Adrenal gland (tissue), 12 donors: ENCODE data around the gene NR5A2. TPM values are rescaled to one million over a fixed set of nuclear protein-coding genes. Genes with fewer than 3 reads are reported as not detected.
"Not testable (repeated sequence)": the region's sequence is repeated elsewhere in the genome, so short reads cannot be mapped to it uniquely, and the experiment has no call there.

Experiments
- DNase-seq, 7 donors: peaks; one replicate each; pipeline ENCODE4 v3.0.0-alpha.2; 2019 to 2020
- H3K27ac ChIP-seq, 5 donors: fragments of 200-600 bp; sonication (generic) in 4 of 5; 1 replicate in 3 of 5; 2 replicates in 2 of 5; pipeline versions ENCODE4 v1.5.1 to v1.8.0; 2016 to 2020; ENCODE audit warnings: mild to moderate bottlenecking in 1 of 5
- H3K27me3 ChIP-seq: fragments of 200-600 bp; 2 replicates; pipeline ENCODE4 v1.8.0; 2021
- H3K36me3 ChIP-seq, 2 donors: fragments of 200-600 bp; replicated peaks in 1 of 2; 1 replicate in 1 of 2; 2 replicates in 1 of 2; pipeline versions ENCODE4 v1.5.1 to v1.8.0; 2018 to 2022
- H3K4me1 ChIP-seq, 2 donors: fragments of 200-600 bp; replicated peaks in 1 of 2; 1 replicate in 1 of 2; 2 replicates in 1 of 2; pipeline versions ENCODE4 v1.5.1 to v1.8.0; 2018 to 2021
- H3K4me3 ChIP-seq, 4 donors: fragments of 200-600 bp; sonication (generic) in 3 of 4; one replicate each; pipeline ENCODE4 v1.5.1; 2016 to 2018
- H3K9me3 ChIP-seq, 3 donors: fragments of 200-600 bp; sonication (generic) in 1 of 3; replicated peaks in 1 of 3; 1 replicate in 2 of 3; 2 replicates in 1 of 3; pipeline versions ENCODE4 v1.5.1 to v1.8.0; 2016 to 2021
- CTCF ChIP-seq, 6 experiments: fragments of 450-650 bp in 4 of 6; fragments of 200-600 bp in 2 of 6; sonication (generic) in 1 of 6; IDR thresholded peaks; 1 replicate in 5 of 6; 2 replicates in 1 of 6; pipeline versions ENCODE4 v1.5.1 to v1.8.0; 2016 to 2021; ENCODE audit warnings: antibody characterized with exemption in 6 of 6, mild to moderate bottlenecking in 2 of 6, moderate library complexity in 1 of 6
- POLR2A ChIP-seq, 2 donors: fragments of 450-650 bp; IDR thresholded peaks; one replicate each; pipeline ENCODE4 v1.6.1; 2017; ENCODE audit warnings: antibody characterized with exemption in 2 of 2, mild to moderate bottlenecking in 2 of 2, moderate library complexity in 1 of 2
- WGBS, 4 donors: extraction: QIAGEN DNeasy Blood & Tissue Kit in 2 of 4; methylation state at CpG; one replicate each; pipeline versions ENCODE4 v1.1.5 to v1.1.7; 2013 to 2017; 5-methylcytosine and 5-hydroxymethylcytosine counted together
- intact Hi-C, 2 donors: fragments of 100-400 bp; cut with DNase I; formaldehyde crosslinking; loops; one replicate each; pipeline versions ENCODE4 v1.14.1 to v1.15.0; 2022 to 2023
- polyA plus RNA-seq, 3 donors: library from polyadenylated mRNA; stranded (reverse); fragments of 200-250 nt in 2 of 3; fragments of 350-450 nt in 1 of 3; fragmentation: Illumina TruSeq in 1 of 3; extraction: RNeasy Lipid Tissue Mini Kit (QIAGEN cat#74804) in 1 of 3; gene quantifications; one replicate each; pipeline ENCODE4 v1.2.3, GENCODE V29; 2013 to 2014
- total RNA-seq, 9 donors: library from RNA; depleted of rRNA in 4 of 9; stranded (reverse); fragments of >200 nt in 4 of 9; fragments of 120-200 nt in 1 of 9; fragmentation: NEBNext Ultra II Directional in 1 of 9; extraction: Animal tissue kit (Norgen Biotek cat#: 25700) in 1 of 9; gene quantifications; one replicate each; pipeline versions ENCODE4 v1.1.0 to v1.2.4, GENCODE V29; 2013 to 2023
- donor health status: healthy with polysubstance abuse.
- donor health status: Bipolar disorder and iron deficiency.
- donor health status: DM: yes; HTN: yes; CAD: no.
- donor health status: DM: no; HTN: no; CAD: no.
- donor health status: DM: no; HTN: no; CAD: no.
- donor health status: DM: yes; HTN: yes; CAD: no.

NR5A2 gene
- total and polyA plus RNA-seq, 12 donors: 0.40 to 17.3 (median 0.94) TPM

DNA sequence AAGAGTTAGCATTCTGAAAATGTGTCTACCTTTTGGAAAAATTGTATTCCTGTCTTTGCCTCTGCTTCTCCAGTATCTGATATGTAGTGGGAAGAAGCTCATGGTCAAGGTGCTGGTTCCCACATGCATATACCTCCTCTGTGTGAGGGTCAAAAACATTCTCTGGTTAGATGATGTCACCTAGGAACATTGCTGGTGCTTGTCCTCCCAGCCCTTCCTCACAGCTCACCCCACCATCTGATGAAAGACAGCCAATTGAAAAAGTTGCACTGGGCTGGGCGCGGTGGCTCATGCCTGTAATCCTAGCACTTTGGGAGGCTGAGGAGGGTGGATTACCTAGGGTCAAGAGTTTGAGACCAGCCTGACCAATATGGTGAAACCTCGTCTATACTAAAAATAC, 154.4 kb downstream of the NR5A2 start:
- Histone ChIP-seq H3K4me1 (peaks cover 0 to 11% of the 10 kb centered on the region in 2 donors), H3K27ac (no peak overlapping the region), H3K4me3 (no peak overlapping the region), H3K27me3 (no peaks in the 10 kb centered on the region), H3K36me3 (no peaks in the 10 kb centered on the region), H3K9me3 (no peaks in the 10 kb centered on the region)
- 73 to 95% (median 90%) methylated on average over 3 of the region's 3 CpGs for WGBS, 4 donors
- TF ChIP-seq CTCF (IDR thresholded peaks at IDR 0.05): no peak
- intact Hi-C loops: no loop called here
- no peak for DNase-seq

DNA sequence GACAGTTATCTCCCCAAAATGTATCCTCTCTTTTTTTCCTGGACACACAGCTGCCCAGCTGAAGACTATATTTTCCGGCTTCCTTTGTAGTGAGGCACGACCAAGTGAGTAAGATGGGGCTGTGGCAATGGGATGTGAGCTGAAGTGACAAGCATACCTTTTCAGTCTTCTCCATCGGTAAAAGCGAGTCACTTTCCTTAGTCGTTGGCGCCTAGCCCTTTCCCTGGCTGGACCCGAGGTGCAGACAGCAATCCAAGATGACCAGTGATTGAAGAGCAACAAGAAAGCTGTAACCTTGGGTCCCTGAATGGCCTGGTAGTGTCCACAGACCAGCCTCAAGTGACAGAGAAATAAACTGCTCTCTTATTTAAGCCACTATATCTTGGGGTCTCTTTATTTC, 155.2 kb downstream of the NR5A2 start:
- Histone ChIP-seq H3K9me3 (no peaks in the 10 kb centered on the region), H3K4me3 (no peak overlapping the region), H3K27me3 (no peaks in the 10 kb centered on the region), H3K27ac (no peak overlapping the region), H3K4me1 (peaks cover 0 to 11% of the 10 kb centered on the region in 2 donors), H3K36me3 (no peaks in the 10 kb centered on the region)
- intact Hi-C loops: no loop called here
- no peak for TF ChIP-seq CTCF (IDR thresholded peaks at IDR 0.05)
- 78 to 83% (median 82%) methylated on average over 7 of the region's 7 CpGs for WGBS, 4 donors
- no peak for DNase-seq

DNA sequence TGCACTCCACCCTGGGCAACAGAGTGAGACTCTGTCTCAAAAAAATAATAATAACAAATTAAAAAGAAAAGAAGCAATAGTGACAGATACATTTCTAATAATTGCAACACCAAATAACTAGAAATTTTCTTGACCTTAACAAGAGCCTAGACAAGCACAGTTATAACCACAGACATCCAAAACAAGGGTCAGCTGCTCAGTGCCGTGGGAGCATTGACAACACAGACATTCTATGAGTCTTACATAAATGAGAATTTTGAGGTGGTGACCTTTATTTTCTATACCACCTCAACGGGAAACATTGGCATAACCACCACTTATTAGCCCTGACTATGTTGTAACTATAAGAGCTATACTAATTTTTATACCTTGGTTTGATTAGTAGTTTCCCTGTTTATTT, 156.1 kb downstream of the NR5A2 start:
- Histone ChIP-seq H3K27me3 (no peaks in the 10 kb centered on the region), H3K27ac (no peak overlapping the region), H3K9me3 (no peaks in the 10 kb centered on the region), H3K36me3 (no peaks in the 10 kb centered on the region), H3K4me3 (no peak overlapping the region), H3K4me1 (peaks cover 0 to 11% of the 10 kb centered on the region in 2 donors)
- no peak for DNase-seq
- TF ChIP-seq CTCF (IDR thresholded peaks at IDR 0.05) (no peak), POLR2A (IDR thresholded peaks at IDR 0.05) (no peak)
- WGBS, 4 donors: 69 to 78% (median 71%) methylated on average over 2 of the region's 2 CpGs
- intact Hi-C loops: no loop called here

GRCh38 chr1:200184196-200184595, 156.7 kb downstream of the NR5A2 start:
- 19 to 25% (median 21%) methylated on average over 4 of the region's 4 CpGs for WGBS, 4 donors
- no peak for TF ChIP-seq CTCF (IDR thresholded peaks at IDR 0.05)
- TF ChIP-seq POLR2A (IDR thresholded peaks at IDR 0.05): no peak
- H3K4me1 ChIP-seq: peaks cover 0 to 11% of the 10 kb centered on the region in 2 donors
- H3K27me3 ChIP-seq: no peaks in the 10 kb centered on the region
- H3K4me3 ChIP-seq: no peak overlapping the region
- no peaks in the 10 kb centered on the region for H3K36me3 ChIP-seq
- no peak overlapping the region for H3K27ac ChIP-seq
- peak; percentile 66 to 93 (median 88) for DNase-seq
- intact Hi-C loops: no loop called here
- H3K9me3 ChIP-seq: no peaks in the 10 kb centered on the region

- H3K4me3 ChIP-seq, H3K36me3 ChIP-seq, H3K27me3 ChIP-seq, H3K27ac ChIP-seq, H3K9me3 ChIP-seq, DNase-seq, intact Hi-C loops: not testable (repeated sequence)
- WGBS, 4 donors: 71 to 85% (median 81%) methylated on average over 5 to 8 of the region's 8 CpGs
- H3K4me1 ChIP-seq: peaks cover 0 to 11% of the 10 kb centered on the region in 2 donors
Observed at GRCh38 chr1:200185191-200185590, 157.7 kb downstream of the NR5A2 start.

DNA sequence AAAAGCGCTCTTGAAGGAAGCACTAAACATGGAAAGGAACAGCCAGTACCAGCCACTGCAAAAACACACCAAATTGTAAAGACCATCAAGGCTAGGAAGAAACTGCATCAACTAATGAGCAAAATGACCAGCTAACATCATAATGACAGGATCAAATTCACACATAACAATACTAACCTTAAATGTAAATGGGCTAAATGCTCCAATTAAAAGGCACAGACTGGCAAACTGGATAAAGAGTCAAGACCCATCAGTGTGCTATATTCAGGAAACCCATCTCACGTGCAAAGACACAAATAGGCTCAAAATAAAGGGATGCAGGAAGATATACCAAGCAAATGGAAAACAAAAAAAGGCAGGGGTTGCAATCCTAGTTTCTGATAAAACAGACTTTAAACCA, 159.8 kb downstream of the NR5A2 start:
- intact Hi-C loops, H3K9me3 ChIP-seq, H3K27me3 ChIP-seq, H3K36me3 ChIP-seq, H3K27ac ChIP-seq, DNase-seq, H3K4me3 ChIP-seq, H3K4me1 ChIP-seq: not testable (repeated sequence)
- 63 to 85% (median 80%) methylated on average over 2 of the region's 2 CpGs for WGBS, 4 donors
